CD4-positive, alpha-beta memory T cell (primary cell): ENCODE measurements around the gene TCF15. TPM values are rescaled to one million over a fixed set of nuclear protein-coding genes. Genes with fewer than 3 reads are reported as not detected.

Experiments used
- CTCF ChIA-PET: fragments of 350-600 bp; sonication (Branson Sonifier 250); formaldehyde crosslinking; loops from one replicate; lab custom pipeline; 2021; ENCODE audit warnings: inconsistent platforms; ENCODE audit not compliant: partially characterized antibody; lab: Charles Lee
- POLR2A ChIA-PET: fragments of 350-600 bp; sonication (Branson Sonifier 250); formaldehyde crosslinking; loops from one replicate; lab custom pipeline; 2021; ENCODE audit not compliant: partially characterized antibody; lab: Charles Lee
- DNase-seq, 5 donors: peaks; one replicate each; pipeline versions ENCODE4 v3.0.0 to v3.0.0-alpha.2; 2020 to 2022; ENCODE audit warnings: mixed read lengths in 1 of 5
- H3K27ac ChIP-seq: one replicate; pipeline ENCODE4 v1.7.0; 2013; ENCODE audit warnings: low read depth, low read length
- H3K27me3 ChIP-seq: 2 replicates; pipeline ENCODE4 v1.7.0; 2013; ENCODE audit warnings: mild to moderate bottlenecking, low read length, moderate library complexity; ENCODE audit not compliant: insufficient read depth
- H3K36me3 ChIP-seq: 2 replicates; pipeline ENCODE4 v1.7.0; 2013; ENCODE audit warnings: mild to moderate bottlenecking, low read length, moderate library complexity; ENCODE audit not compliant: insufficient read depth
- H3K4me1 ChIP-seq: 2 replicates; pipeline ENCODE4 v1.7.0; 2013; ENCODE audit warnings: mild to moderate bottlenecking, low read length, moderate library complexity; ENCODE audit not compliant: insufficient read depth
- H3K4me3 ChIP-seq, 2 donors: one replicate each; pipeline ENCODE4 v1.7.0; 2013; ENCODE audit warnings: low read length in 2 of 2, mild to moderate bottlenecking in 1 of 2
- H3K9me3 ChIP-seq, 2 donors: one replicate each; pipeline ENCODE4 v1.7.0; 2013; ENCODE audit warnings: low read length in 2 of 2, control low read depth in 1 of 2; ENCODE audit not compliant: control insufficient read depth in 1 of 2
- H3K27ac Mint-ChIP-seq, 7 donors: one replicate each; pipeline ENCODE4 v1.8.0; 2020 to 2021; ENCODE audit warnings: mixed read lengths in 7 of 7, mild to moderate bottlenecking in 6 of 7, inconsistent platforms in 3 of 7, moderate library complexity in 3 of 7
- H3K27me3 Mint-ChIP-seq, 2 donors: one replicate each; pipeline ENCODE4 v1.8.0; 2020 to 2021; ENCODE audit warnings: mixed read lengths in 2 of 2
- H3K36me3 Mint-ChIP-seq, 2 donors: one replicate each; pipeline ENCODE4 v1.8.0; 2020 to 2021; ENCODE audit warnings: mixed read lengths in 2 of 2, inconsistent platforms in 1 of 2, mild to moderate bottlenecking in 1 of 2
- H3K4me1 Mint-ChIP-seq, 4 donors: one replicate each; pipeline ENCODE4 v1.8.0; 2020 to 2021; ENCODE audit warnings: mixed read lengths in 4 of 4, mild to moderate bottlenecking in 1 of 4
- H3K4me3 Mint-ChIP-seq, 8 donors: one replicate each; pipeline ENCODE4 v1.8.0; 2020 to 2021; ENCODE audit warnings: mixed read lengths in 8 of 8, mild to moderate bottlenecking in 7 of 8, moderate library complexity in 6 of 8, inconsistent platforms in 3 of 8
- H3K9me3 Mint-ChIP-seq, 8 donors: one replicate each; pipeline ENCODE4 v1.8.0; 2020 to 2021; ENCODE audit warnings: mixed read lengths in 8 of 8, mild to moderate bottlenecking in 5 of 8, inconsistent platforms in 3 of 8, moderate library complexity in 1 of 8
- intact Hi-C: fragments of 100-400 bp; cut with micrococcal nuclease; formaldehyde crosslinking; loops from one replicate; pipeline ENCODE4 v1.15.1; 2023
- polyA plus RNA-seq, 2 donors: library from polyadenylated mRNA; unstranded; fragments of 300-500 nt; fragmentation: Illumina TruSeq; gene quantifications; one replicate each; pipeline ENCODE4 v1.2.3, GENCODE V29; 2021
- total RNA-seq, 2 experiments: library from RNA; stranded (reverse); gene quantifications; one replicate each; pipeline ENCODE4 v1.2.3, GENCODE V29; 2021

TCF15 gene
- total and polyA plus RNA-seq, 4 experiments from 2014 or later, result not detected

DNA sequence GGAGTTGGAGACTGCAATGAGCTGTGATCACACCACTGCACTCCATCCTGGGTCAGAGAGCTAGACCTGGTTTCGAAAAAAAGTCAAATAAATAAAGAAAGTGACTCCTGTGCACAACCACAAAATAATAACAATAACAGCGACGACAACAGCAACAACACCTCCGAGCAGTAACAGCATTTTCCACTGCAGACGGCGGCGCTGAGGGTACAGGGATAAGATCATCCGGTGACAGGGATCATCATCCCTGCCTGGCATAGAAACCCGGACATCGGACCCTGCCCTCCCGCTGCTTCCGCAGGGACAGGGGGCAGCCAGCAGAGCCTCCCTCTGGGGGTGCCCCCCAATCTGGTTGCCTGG, 31.4 kb upstream of the TCF15 start:
- H3K4me3 ChIP-seq, result no peak overlapping the region
- peaks cover 6 to 26% (median 17%) of the 10 kb centered on the region in 4 donors for H3K4me1 Mint-ChIP-seq
- intact Hi-C loops, result no loop called here
- ChIA-PET CTCF (interaction anchor here (1.5 to 2.0 kb wide), 2 partner anchors 8 to 26 kb away, joined by 3 to 7 read pairs; no protein-coding TSS in a partner anchor), POLR2A (no interaction called here)
- peaks cover 3 to 8% of the 10 kb centered on the region in 2 donors for H3K27me3 Mint-ChIP-seq
- peak overlapping the region in 2 of 7 donors; percentile 62 to 84 for H3K27ac Mint-ChIP-seq
- H3K9me3 ChIP-seq, result no peaks in the 10 kb centered on the region
- no peaks in the 10 kb centered on the region for H3K36me3 ChIP-seq
- H3K27me3 ChIP-seq, result peaks cover 11% of the 10 kb centered on the region
- H3K27ac ChIP-seq, result no peak overlapping the region
- peaks cover 0 to 2% (median 0%) of the 10 kb centered on the region in 8 donors for H3K9me3 Mint-ChIP-seq
- peaks cover 0 to 4% of the 10 kb centered on the region in 2 donors for H3K36me3 Mint-ChIP-seq
- H3K4me1 ChIP-seq, result peaks cover 11% of the 10 kb centered on the region
- peak overlapping the region in 5 of 8 donors; percentile 29 to 67 (median 40) for H3K4me3 Mint-ChIP-seq
- no peak for DNase-seq

DNA sequence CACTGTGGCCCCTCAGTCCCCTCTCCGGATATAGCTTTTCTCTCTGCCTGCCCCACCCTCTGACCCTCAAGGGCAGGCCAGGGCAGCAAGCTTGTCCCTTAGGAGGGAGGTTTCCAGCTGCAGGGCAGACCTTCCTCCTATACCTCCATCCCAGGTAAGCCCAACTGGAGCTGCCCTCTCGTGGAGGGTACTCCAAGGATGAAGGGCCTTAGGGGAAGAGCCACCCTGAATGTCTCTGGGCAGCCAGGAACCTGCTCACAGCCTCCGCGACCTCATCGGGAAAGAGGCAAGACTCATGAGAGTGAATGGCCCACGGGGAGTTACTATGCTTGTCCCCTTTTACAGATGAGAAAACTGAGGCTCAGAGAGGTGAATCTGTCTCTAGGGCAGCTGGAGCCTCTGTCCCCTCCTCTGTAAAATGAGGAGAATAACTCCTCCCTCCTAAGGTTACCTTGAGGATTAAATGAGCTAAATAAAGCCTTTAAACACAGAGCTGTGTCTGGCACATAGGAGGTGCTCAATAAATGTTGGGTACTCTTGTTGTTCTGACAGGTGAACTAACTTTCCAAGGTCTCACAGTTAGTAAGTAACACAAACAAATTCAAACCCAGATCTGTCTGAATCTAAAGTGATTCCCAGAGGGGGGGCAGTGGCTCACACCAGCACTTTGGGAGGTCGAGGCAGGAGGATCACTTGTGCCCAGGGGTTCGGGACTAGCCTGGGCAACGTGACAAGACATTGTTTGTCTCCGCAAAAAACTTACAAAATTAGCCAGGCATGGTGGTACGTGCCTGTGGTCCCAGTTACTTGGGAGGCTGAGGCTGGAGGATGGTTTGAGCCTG, 30.8 kb upstream of the TCF15 start:
- Mint-ChIP-seq H3K9me3 (peaks cover 0 to 2% (median 0%) of the 10 kb centered on the region in 8 donors), H3K36me3 (peaks cover 0 to 4% of the 10 kb centered on the region in 2 donors), H3K4me1 (peaks cover 6 to 23% (median 17%) of the 10 kb centered on the region in 4 donors), H3K27me3 (peaks cover 3 to 10% of the 10 kb centered on the region in 2 donors), H3K27ac (peak overlapping the region in 1 of 7 donors; percentile 62), H3K4me3 (peak overlapping the region in 5 of 8 donors; percentile 17 to 67 (median 43))
- CTCF ChIA-PET, result interaction anchor here (1.5 to 2.0 kb wide), 2 partner anchors 8 to 26 kb away, joined by 3 to 7 read pairs; no protein-coding TSS in a partner anchor
- Histone ChIP-seq H3K4me1 (peaks cover 9% of the 10 kb centered on the region), H3K9me3 (no peaks in the 10 kb centered on the region), H3K36me3 (no peaks in the 10 kb centered on the region), H3K27ac (no peak overlapping the region), H3K4me3 (no peak overlapping the region), H3K27me3 (peaks cover 11% of the 10 kb centered on the region)
- DNase-seq, result no peak
- POLR2A ChIA-PET, result no interaction called here
- intact Hi-C loops, result no loop called here

GRCh38 chr20:638579-638978, 28.5 kb upstream of the TCF15 start:
- peaks cover 1 to 11% of the 10 kb centered on the region in 2 donors for H3K27me3 Mint-ChIP-seq
- peaks cover 0 to 2% (median 0%) of the 10 kb centered on the region in 8 donors for H3K9me3 Mint-ChIP-seq
- H3K36me3 Mint-ChIP-seq, result peaks cover 0 to 4% of the 10 kb centered on the region in 2 donors
- H3K4me1 ChIP-seq, result no peaks in the 10 kb centered on the region
- H3K27me3 ChIP-seq, result peaks cover 11% of the 10 kb centered on the region
- no peak overlapping the region for H3K27ac ChIP-seq
- POLR2A ChIA-PET, result no interaction called here
- CTCF ChIA-PET, result no interaction called here
- no peak overlapping the region for H3K4me3 ChIP-seq
- no peak for DNase-seq
- intact Hi-C loops, result no loop called here
- H3K4me1 Mint-ChIP-seq, result peaks cover 3 to 17% (median 12%) of the 10 kb centered on the region in 4 donors
- no peak overlapping the region for H3K27ac Mint-ChIP-seq
- H3K36me3 ChIP-seq, result no peaks in the 10 kb centered on the region
- H3K9me3 ChIP-seq, result no peaks in the 10 kb centered on the region
- no peak overlapping the region for H3K4me3 Mint-ChIP-seq

DNA sequence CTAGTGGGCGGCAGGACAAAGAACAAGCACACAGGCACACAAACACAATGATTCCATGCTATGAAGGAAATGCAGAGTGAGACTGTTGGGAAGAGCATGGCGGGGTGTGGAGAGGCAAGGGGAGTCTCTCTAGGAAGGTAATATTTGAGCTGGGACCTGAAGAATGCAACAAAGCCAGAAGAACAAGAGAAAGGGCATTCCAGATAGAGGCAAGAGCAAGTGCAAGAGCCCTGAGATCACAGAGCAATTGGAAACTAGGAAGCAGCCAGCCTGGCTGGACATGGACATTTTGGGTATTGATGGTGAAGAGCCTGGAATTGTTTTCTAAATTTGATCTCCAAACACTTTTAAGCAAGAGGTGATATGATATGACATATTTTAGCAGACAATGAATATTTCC, 27.4 kb upstream of the TCF15 start:
- H3K4me3 Mint-ChIP-seq, result peak overlapping the region in 1 of 8 donors; percentile 19
- no peak overlapping the region for H3K27ac Mint-ChIP-seq
- Histone ChIP-seq H3K4me1 (no peaks in the 10 kb centered on the region), H3K27ac (no peak overlapping the region), H3K9me3 (no peaks in the 10 kb centered on the region), H3K27me3 (peaks cover 1% of the 10 kb centered on the region), H3K4me3 (no peak overlapping the region), H3K36me3 (no peaks in the 10 kb centered on the region)
- H3K4me1 Mint-ChIP-seq, result peaks cover 0 to 10% (median 6%) of the 10 kb centered on the region in 4 donors
- H3K9me3 Mint-ChIP-seq, result peaks cover 0 to 2% (median 0%) of the 10 kb centered on the region in 8 donors
- POLR2A ChIA-PET, result no interaction called here
- no peaks in the 10 kb centered on the region for H3K36me3 Mint-ChIP-seq
- intact Hi-C loops, result no loop called here
- CTCF ChIA-PET, result interaction anchor here (1.4 kb wide), 1 partner anchor 8 kb away, joined by 5 read pairs; no protein-coding TSS in a partner anchor
- no peak for DNase-seq
- peaks cover 5 to 8% of the 10 kb centered on the region in 2 donors for H3K27me3 Mint-ChIP-seq

- Mint-ChIP-seq H3K36me3 (no peaks in the 10 kb centered on the region), H3K27me3 (peaks cover 10% of the 10 kb centered on the region in 2 donors), H3K9me3 (no peaks in the 10 kb centered on the region), H3K27ac (no peak overlapping the region), H3K4me1 (peaks cover 0 to 3% (median under 1%) of the 10 kb centered on the region in 4 donors), H3K4me3 (no peak overlapping the region)
- Histone ChIP-seq H3K9me3 (no peaks in the 10 kb centered on the region), H3K27me3 (no peaks in the 10 kb centered on the region), H3K36me3 (no peaks in the 10 kb centered on the region), H3K27ac (no peak overlapping the region), H3K4me1 (no peaks in the 10 kb centered on the region), H3K4me3 (no peak overlapping the region)
- intact Hi-C loops, result no loop called here
- no peak for DNase-seq
- CTCF ChIA-PET, result no interaction called here
- POLR2A ChIA-PET, result no interaction called here
Observed at GRCh38 chr20:635893-636338, 25.8 kb upstream of the TCF15 start.

DNA sequence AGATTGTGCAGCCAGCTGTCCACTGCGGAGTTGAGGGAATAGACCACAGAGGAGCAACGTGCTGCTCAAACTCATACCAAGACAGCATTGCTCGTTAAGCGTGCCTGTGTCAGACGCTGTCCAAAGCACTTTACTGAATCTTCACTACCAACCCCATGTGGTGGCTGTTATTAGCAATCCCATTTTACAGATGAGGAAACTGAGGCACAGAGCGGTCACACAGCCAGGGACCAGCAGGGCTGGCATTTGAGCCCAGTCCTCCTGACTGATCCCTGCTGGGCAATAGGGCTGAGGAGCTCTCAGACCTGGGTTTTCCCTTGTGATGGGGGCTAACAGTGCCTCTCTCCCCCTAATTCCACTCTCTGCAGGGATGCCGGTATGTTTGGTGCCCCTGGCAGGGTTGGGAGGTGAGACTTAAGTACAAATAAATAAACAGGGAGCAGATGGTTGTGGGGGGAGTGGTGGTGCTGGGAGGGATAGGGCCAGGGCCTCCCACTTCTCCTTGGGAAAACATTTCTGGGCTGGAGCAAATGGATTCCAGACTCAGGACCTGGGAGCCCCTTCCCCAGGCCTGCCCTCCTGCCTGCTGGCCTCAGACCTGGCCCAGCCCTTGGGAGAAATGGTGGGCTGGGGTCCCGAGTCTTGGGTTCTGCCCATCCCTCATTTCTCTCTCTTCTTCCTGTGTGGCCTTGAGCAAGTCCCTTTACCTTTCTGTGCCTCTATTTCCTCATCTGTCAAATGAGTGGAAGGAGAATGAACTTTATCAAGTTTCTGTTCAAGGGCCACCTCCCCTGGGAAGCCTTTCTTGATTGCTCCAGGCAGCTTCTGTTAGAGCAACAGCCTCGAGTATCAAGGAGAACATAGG, 25.2 kb upstream of the TCF15 start:
- Histone ChIP-seq H3K9me3 (no peaks in the 10 kb centered on the region), H3K4me3 (no peak overlapping the region), H3K4me1 (no peaks in the 10 kb centered on the region), H3K36me3 (no peaks in the 10 kb centered on the region), H3K27me3 (no peaks in the 10 kb centered on the region), H3K27ac (no peak overlapping the region)
- H3K27me3 Mint-ChIP-seq, result peaks cover 10 to 11% of the 10 kb centered on the region in 2 donors
- no peaks in the 10 kb centered on the region for H3K36me3 Mint-ChIP-seq
- CTCF ChIA-PET, result no interaction called here
- H3K27ac Mint-ChIP-seq, result no peak overlapping the region
- no peak overlapping the region for H3K4me3 Mint-ChIP-seq
- POLR2A ChIA-PET, result no interaction called here
- intact Hi-C loops, result no loop called here
- peaks cover 0 to 2% (median 0%) of the 10 kb centered on the region in 4 donors for H3K4me1 Mint-ChIP-seq
- no peak for DNase-seq
- no peaks in the 10 kb centered on the region for H3K9me3 Mint-ChIP-seq
